Mucosa of stomach (tissue), 1 donor: Measurements from ENCODE around the gene APIP.

Source experiments
- H3K27me3 ChIP-seq: one replicate; pipeline ENCODE4 v1.7.0; 2013; ENCODE audit warnings: mild to moderate bottlenecking, low read length; ENCODE audit not compliant: control insufficient read depth, insufficient read depth
- H3K36me3 ChIP-seq: one replicate; pipeline ENCODE4 v1.7.0; 2013; ENCODE audit warnings: low read length; ENCODE audit not compliant: control insufficient read depth, insufficient read depth
- H3K4me1 ChIP-seq: one replicate; pipeline ENCODE4 v1.7.0; 2013; ENCODE audit warnings: mild to moderate bottlenecking, low read length; ENCODE audit not compliant: control insufficient read depth, insufficient read depth
- H3K4me3 ChIP-seq: one replicate; pipeline ENCODE4 v1.7.0; 2013; ENCODE audit warnings: low read length
- H3K9ac ChIP-seq: one replicate; pipeline ENCODE4 v1.7.0; 2013; ENCODE audit warnings: mild to moderate bottlenecking, low read length, moderate library complexity
- H3K9me3 ChIP-seq: one replicate; pipeline ENCODE4 v1.7.0; 2013; ENCODE audit warnings: mild to moderate bottlenecking, low read length, moderate library complexity; ENCODE audit not compliant: control insufficient read depth
- donor health status: Pancreatic carcinoma.

The APIP gene

DNA sequence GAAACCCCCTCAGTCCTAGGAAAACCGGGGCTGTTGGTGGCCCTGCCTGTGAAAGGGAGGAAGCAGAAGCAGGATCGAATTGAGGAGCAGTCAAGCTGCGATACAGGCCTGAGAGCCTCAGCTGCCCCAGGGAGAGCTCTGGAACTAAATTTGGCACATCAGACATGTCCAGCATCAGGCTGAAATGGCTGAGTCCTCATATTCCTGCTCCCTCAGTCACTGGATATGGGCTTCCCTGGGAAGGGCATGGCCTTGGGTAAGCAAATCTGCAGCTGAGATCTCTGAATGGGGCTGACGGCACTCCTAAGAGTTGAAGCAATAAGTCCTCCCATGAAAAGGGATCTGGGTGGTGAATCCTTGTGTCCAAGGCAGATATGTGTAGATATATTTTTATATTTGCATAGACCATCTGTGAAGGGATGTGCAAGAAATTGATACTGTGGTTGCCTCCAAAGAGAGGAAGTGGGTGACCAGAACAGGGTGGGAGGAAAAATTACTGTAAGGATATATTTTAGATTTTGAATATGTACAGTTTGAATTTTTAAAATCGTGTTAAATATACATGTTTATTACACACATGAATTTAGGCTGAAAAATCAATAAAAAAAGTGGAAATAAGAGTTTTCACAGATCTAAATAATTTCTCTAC, 45.5 kb downstream of the APIP start:
- Histone ChIP-seq H3K27me3 (no peaks in the 10 kb centered on the region), H3K9ac (no peak overlapping the region), H3K4me3 (no peak overlapping the region), H3K9me3 (no peaks in the 10 kb centered on the region), H3K36me3 (no peaks in the 10 kb centered on the region), H3K4me1 (no peaks in the 10 kb centered on the region)

DNA sequence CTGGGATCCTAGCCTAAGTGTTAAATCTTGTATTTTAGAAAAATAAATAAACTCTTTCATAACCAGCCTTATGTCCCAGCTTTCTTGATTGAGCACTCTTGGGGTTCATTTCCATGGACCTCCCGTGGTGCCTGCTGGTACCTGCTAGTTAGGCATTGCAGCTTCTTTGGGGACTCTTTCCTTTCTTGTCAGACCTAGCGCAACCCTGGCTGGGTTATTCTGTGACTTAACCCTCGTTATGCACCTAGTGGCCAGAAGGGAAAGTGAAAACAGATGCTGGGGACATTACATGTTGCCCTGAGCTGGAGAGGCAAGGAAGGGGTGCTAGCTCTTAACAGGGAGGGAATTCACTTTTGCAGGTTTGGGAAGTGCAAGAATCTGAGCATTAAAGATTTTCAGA, 46.8 kb downstream of the APIP start:
- H3K9me3 ChIP-seq: no peaks in the 10 kb centered on the region
- H3K27me3 ChIP-seq: no peaks in the 10 kb centered on the region
- no peak overlapping the region for H3K4me3 ChIP-seq
- no peaks in the 10 kb centered on the region for H3K36me3 ChIP-seq
- no peak overlapping the region for H3K9ac ChIP-seq
- no peaks in the 10 kb centered on the region for H3K4me1 ChIP-seq

DNA sequence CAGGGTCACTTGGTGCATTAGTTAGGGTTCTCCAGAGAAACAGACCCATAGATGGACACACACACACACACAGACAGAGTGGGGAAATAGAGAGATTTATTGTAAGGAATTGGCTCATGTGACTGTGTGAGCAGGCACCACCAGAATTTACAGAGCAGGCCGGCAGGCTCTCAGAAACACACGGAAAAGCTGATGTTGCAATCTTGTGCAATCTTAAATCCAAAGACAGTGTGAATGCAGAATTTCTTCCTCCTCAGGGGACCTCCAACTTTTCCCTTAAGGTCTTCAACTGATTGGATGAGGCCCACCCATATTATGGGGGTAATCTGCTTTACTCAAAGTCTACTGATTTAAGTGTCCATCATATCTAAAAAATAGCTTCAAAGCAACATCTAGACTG, 49.8 kb downstream of the APIP start:
- H3K9me3 ChIP-seq: no peaks in the 10 kb centered on the region
- no peaks in the 10 kb centered on the region for H3K4me1 ChIP-seq
- no peak overlapping the region for H3K4me3 ChIP-seq
- no peaks in the 10 kb centered on the region for H3K27me3 ChIP-seq
- H3K36me3 ChIP-seq: no peaks in the 10 kb centered on the region
- H3K9ac ChIP-seq: no peak overlapping the region

DNA sequence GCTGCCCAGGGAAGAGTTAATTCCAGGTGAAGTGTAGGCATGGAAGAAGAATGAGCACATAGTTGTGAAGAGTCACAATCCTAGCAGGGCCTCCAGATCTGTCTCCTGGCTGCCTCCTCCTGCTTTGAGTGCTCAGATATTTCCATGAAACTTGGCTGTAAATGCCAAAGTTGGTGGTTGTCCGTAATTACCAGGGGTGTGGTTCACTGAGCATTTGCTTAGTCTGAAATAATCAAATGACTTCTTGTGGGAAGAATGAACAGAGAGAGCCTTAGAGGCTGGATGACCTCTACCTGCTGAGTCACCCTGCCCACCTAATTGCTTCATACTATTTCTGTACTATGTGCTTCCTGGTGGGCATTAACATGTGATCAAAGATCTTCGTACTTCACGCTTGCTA, 50.9 kb downstream of the APIP start:
- Histone ChIP-seq H3K4me1 (no peaks in the 10 kb centered on the region), H3K4me3 (no peak overlapping the region), H3K9ac (no peak overlapping the region), H3K9me3 (no peaks in the 10 kb centered on the region), H3K36me3 (no peaks in the 10 kb centered on the region), H3K27me3 (no peaks in the 10 kb centered on the region)

DNA sequence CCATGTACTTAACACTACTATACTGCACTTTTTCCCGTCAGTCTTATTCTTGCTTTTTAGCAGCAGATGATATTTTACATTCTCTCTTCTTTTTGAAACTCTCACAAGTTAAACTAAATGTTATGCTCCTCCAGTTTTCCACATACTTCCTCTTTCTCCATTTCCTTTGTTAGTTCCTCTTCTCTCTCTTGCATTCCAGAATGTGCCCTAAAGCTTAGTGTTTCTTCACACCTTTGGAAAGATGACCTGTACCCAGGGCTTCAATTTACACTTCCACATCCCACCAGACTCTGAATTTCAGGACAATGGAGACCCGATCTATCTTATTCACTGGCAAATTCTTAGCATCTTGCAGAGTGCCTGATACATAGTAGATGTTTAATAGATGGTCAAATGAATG, 51.8 kb downstream of the APIP start:
- peaks cover 4% of the 10 kb centered on the region for H3K4me1 ChIP-seq
- H3K4me3 ChIP-seq: no peak overlapping the region
- no peaks in the 10 kb centered on the region for H3K9me3 ChIP-seq

DNA sequence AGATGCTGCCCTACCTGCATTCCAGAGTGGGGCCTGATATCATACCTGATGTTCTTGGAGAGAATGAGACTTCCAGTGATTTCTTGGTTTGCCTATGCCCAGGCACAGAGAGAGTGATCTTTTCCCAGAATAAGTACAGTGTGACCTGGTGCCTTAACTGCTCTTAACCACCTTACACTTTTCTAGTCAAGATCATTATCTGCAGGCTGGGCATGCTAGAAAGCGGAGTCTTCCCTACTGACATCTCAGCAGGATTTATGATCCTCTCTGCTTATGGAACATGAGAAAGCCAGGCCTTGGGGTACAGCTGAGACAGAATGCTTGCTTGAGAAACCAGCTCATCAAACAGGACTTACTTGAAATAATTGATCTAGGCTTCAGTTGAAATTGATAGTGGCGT, 53.1 kb downstream of the APIP start:
- Histone ChIP-seq H3K4me1 (peaks cover 5% of the 10 kb centered on the region), H3K9me3 (no peaks in the 10 kb centered on the region), H3K36me3 (no peaks in the 10 kb centered on the region), H3K9ac (no peak overlapping the region), H3K4me3 (no peak overlapping the region), H3K27me3 (no peaks in the 10 kb centered on the region)

More for the DNA sequence above, 51.8 kb downstream of the APIP start:
- H3K27me3 ChIP-seq: no peaks in the 10 kb centered on the region
- H3K9ac ChIP-seq: no peak overlapping the region
- no peaks in the 10 kb centered on the region for H3K36me3 ChIP-seq

DNA sequence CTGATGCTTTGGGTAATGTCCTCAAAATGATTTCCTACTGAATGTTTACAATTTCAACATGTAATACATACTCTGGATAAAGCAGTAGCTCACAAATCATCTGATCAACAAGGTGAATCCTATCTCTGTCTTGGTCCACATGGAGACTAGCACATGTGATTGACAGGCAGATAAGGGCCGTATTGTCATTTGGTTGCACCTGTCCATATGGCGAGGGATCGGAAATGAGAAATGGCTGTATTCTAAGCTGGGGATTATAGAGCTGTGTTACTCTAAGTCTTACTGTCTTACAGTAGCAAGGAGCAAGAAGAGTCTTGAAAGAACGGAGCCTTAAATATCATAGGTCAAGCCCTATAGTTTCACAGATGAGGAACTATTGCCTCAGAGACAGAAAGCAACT, 55.7 kb downstream of the APIP start:
- Histone ChIP-seq H3K4me3 (no peak overlapping the region), H3K27me3 (no peaks in the 10 kb centered on the region), H3K4me1 (peaks cover 13% of the 10 kb centered on the region), H3K36me3 (no peaks in the 10 kb centered on the region), H3K9me3 (no peaks in the 10 kb centered on the region), H3K9ac (no peak overlapping the region)

DNA sequence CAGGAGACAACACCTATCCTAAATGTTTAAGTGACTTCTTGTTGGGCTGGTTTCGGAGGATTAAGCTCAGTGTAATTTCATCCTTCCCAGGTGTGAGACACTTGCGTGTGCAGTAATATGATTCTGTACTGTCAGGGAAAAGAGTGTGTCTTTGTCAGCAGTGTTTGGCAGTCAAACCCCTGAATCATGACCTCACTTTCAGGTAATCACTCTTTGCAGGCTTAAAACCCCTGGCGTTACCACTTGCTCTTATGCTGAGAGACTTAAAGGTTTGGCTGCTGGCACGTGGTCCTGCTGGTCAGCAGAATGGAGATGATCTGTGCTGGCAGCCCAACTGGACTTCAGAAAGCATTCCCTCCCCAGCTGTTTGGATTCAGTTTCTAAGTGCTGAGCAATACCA, 56.1 kb downstream of the APIP start:
- no peak overlapping the region for H3K4me3 ChIP-seq
- peaks cover 18% of the 10 kb centered on the region for H3K4me1 ChIP-seq
- H3K36me3 ChIP-seq: no peaks in the 10 kb centered on the region
- H3K9ac ChIP-seq: no peak overlapping the region
- H3K9me3 ChIP-seq: no peaks in the 10 kb centered on the region
- H3K27me3 ChIP-seq: no peaks in the 10 kb centered on the region

DNA sequence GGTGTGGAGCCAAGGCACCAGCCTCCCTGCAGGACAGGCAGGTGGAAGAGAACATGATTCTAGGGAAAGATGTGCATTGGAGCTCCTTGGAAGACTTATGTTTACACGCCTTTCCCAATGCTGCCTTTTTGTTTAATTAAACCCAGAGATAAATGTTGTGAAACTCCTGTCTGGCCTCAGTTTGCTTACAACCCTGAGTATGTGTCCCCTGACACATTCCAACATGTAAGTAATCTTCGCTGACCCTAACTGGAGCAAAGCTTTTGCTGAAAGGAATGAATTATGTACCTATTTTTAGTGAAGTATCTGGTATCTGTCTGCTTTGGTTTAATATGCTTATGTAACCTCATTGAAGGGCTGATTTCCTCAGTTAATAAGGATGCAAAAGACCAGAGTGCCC, 56.7 kb downstream of the APIP start:
- Histone ChIP-seq H3K4me3 (no peak overlapping the region), H3K36me3 (no peaks in the 10 kb centered on the region), H3K4me1 (peaks cover 22% of the 10 kb centered on the region), H3K9ac (no peak overlapping the region), H3K27me3 (no peaks in the 10 kb centered on the region), H3K9me3 (no peaks in the 10 kb centered on the region)

DNA sequence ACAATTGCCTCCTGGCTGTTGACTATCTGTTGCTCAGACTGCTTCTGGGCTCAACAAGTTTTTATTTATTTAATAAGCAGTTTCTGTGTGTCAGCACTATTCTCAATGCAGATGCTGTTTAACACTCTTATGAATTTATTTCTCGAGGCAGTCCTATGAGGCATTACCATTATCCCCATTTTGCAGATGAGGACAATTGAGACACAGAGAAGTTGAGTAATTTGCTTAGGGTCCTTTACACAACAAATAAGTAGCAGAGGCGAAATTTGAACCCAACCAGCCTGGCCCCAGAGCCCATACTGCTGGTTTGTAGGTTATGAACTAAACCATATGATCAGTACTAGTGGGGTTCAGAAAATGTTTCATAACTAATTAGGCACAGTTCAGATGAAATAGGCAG, 58.7 kb downstream of the APIP start:
- peaks cover 30% of the 10 kb centered on the region for H3K4me1 ChIP-seq
- no peak overlapping the region for H3K4me3 ChIP-seq
- H3K36me3 ChIP-seq: no peaks in the 10 kb centered on the region
- no peaks in the 10 kb centered on the region for H3K9me3 ChIP-seq
- no peak overlapping the region for H3K9ac ChIP-seq
- H3K27me3 ChIP-seq: no peaks in the 10 kb centered on the region

DNA sequence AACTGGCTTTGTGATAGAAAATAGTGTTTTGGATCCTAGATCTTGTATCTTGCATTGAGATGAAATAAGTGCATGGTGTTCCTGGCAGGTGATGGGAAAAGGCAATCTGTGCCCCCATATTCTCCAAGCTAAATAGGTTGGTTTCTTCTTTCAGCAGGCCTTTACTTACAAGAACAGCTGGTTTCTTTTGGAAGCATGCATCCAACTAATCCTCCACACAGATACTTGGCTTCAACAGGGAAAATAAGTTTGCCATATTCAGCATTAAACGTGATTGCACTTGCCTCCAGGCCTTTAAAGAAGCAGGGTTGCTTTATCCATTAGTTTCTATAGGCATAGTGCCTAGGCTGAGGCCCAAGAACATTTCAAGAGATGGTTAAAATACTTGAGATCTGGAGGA, 59.9 kb downstream of the APIP start:
- Histone ChIP-seq H3K36me3 (no peaks in the 10 kb centered on the region), H3K9me3 (no peaks in the 10 kb centered on the region), H3K4me1 (peaks cover 30% of the 10 kb centered on the region), H3K27me3 (no peaks in the 10 kb centered on the region), H3K9ac (no peak overlapping the region), H3K4me3 (no peak overlapping the region)

DNA sequence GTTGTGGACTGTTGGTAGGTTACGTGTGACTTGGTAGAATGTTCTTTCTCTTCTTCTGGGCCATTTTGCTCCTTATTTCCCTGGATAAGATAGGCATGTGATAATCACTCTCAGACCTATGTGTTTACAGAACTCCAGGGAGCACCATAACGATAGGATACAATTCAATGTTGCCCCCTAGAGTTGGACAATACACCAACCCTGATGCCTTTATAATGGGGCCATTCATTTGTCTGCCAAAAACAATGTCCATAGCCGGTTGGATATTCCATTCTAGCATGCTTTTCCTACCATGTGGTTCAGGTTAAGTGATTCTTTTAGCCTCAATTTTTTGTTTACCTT, 60.5 kb downstream of the APIP start:
- H3K9ac ChIP-seq: no peak overlapping the region
- no peaks in the 10 kb centered on the region for H3K9me3 ChIP-seq
- no peaks in the 10 kb centered on the region for H3K36me3 ChIP-seq
- no peak overlapping the region for H3K4me3 ChIP-seq
- peaks cover 30% of the 10 kb centered on the region for H3K4me1 ChIP-seq
- H3K27me3 ChIP-seq: no peaks in the 10 kb centered on the region
